Hepatocyte (in vitro differentiated cells): Measurements from ENCODE around the gene ZNF525. TPM values are rescaled to one million over a fixed set of nuclear protein-coding genes. Genes with fewer than 3 reads are reported as not detected.
"Not testable (repeated sequence)": the region's sequence is repeated elsewhere in the genome, so short reads cannot be mapped to it uniquely, and the experiment has no call there.

Experiments used
- DNase-seq: peaks from one replicate; pipeline ENCODE4 v3.0.0-alpha.2; 2016; ENCODE audit warnings: low spot score
- H2AFZ ChIP-seq: fragments of 200-600 bp; sonication (generic); 2 replicates; pipeline ENCODE4 v1.6.0; 2016; ENCODE audit warnings: antibody characterized with exemption, mild to moderate bottlenecking
- H3K27ac ChIP-seq: fragments of 200-600 bp; sonication (generic); 2 replicates; pipeline ENCODE4 v1.5.1; 2016; ENCODE audit warnings: mild to moderate bottlenecking
- H3K27me3 ChIP-seq: fragments of 200-600 bp; sonication (generic); 2 replicates; pipeline ENCODE4 v1.6.1; 2016
- H3K36me3 ChIP-seq: fragments of 200-600 bp; sonication (generic); replicated peaks from 2 replicates; pipeline ENCODE4 v1.5.1; 2016; ENCODE audit warnings: low read depth; ENCODE audit not compliant: insufficient read depth
- H3K4me1 ChIP-seq: fragments of 200-600 bp; sonication (generic); 2 replicates; pipeline ENCODE4 v1.5.1; 2016; ENCODE audit warnings: mild to moderate bottlenecking, moderate library complexity; ENCODE audit not compliant: insufficient read depth
- H3K4me2 ChIP-seq: fragments of 200-600 bp; sonication (generic); 2 replicates; pipeline ENCODE4 v1.6.0; 2016
- H3K4me3 ChIP-seq: fragments of 200-600 bp; sonication (generic); 2 replicates; pipeline ENCODE4 v1.5.1; 2016; ENCODE audit warnings: mild to moderate bottlenecking
- H3K79me2 ChIP-seq: fragments of 200-600 bp; sonication (generic); 2 replicates; pipeline ENCODE4 v1.6.0; 2017; ENCODE audit warnings: mild to moderate bottlenecking
- H3K9me2 ChIP-seq: fragments of 200-600 bp; sonication (generic); replicated peaks from 2 replicates; pipeline ENCODE4 v1.6.0; 2017; ENCODE audit warnings: mild to moderate bottlenecking; ENCODE audit not compliant: insufficient read depth
- H3K9me3 ChIP-seq: fragments of 200-600 bp; sonication (generic); 2 replicates; pipeline ENCODE4 v1.5.1; 2016; ENCODE audit warnings: low read depth, mild to moderate bottlenecking
- H4K20me1 ChIP-seq: fragments of 200-600 bp; sonication (generic); 2 replicates; pipeline ENCODE4 v1.6.0; 2016; ENCODE audit warnings: mild to moderate bottlenecking; ENCODE audit not compliant: insufficient read depth, poor library complexity, severe bottlenecking
- EZH2 ChIP-seq: fragments of 200-600 bp; sonication (generic); IDR thresholded peaks from 2 replicates; pipeline ENCODE4 v1.6.1; 2016; ENCODE audit warnings: antibody characterized with exemption, mild to moderate bottlenecking, borderline replicate concordance
- EZH2phosphoT487 ChIP-seq: fragments of 200-600 bp; sonication (generic); IDR thresholded peaks from one replicate; pipeline ENCODE4 v1.6.1; 2018; ENCODE audit warnings: antibody characterized with exemption, mild to moderate bottlenecking, low read depth, moderate library complexity; ENCODE audit not compliant: unreplicated experiment, severe bottlenecking
- WGBS: methylation state at CpG from one replicate; pipeline ENCODE4 v1.1.6; 2016; ENCODE audit warnings: low lambda C conversion rate; ENCODE audit errors: missing lambda C conversion rate; 5-methylcytosine and 5-hydroxymethylcytosine counted together
- polyA plus RNA-seq: library from polyadenylated mRNA; unstranded; fragments of >200 nt; fragmentation: Nextera tagmentation; extraction: Ambion mirVana; gene quantifications from 2 replicates; pipeline ENCODE4 v1.2.1, GENCODE V29; 2016
- total RNA-seq: library from RNA; depleted of rRNA; stranded (reverse); fragments of >200 nt; gene quantifications from 2 replicates; pipeline ENCODE4 v1.2.3, GENCODE V29; 2014
- TF ChIP-seq, protein P1 (sequence below): fragments of 200-600 bp; sonication (generic); IDR thresholded peaks from 2 replicates; pipeline ENCODE4 v1.5.1; 2016; ENCODE audit warnings: antibody characterized with exemption, mild to moderate bottlenecking; ENCODE audit not compliant: poor library complexity

ZNF525 gene
- total and polyA plus RNA-seq, 2 experiments from 2014 or later: 3.8 to 12.2 TPM

GRCh38 chr19:53394974-53395839 lies 29.7 kb downstream of the ZNF525 start, which contains the start of gene ZNF765:
ZNF765 (plus strand) TSS chr19:53395149; CDS start chr19:53398016, 2,867 bp downstream.
- Histone ChIP-seq H3K79me2 (peaks cover 35% of the 10 kb centered on the region), H3K27ac (peak within 1 kb of the TSS; percentile 96), H3K9me3 (no peaks in the 10 kb centered on the region), H3K27me3 (no peaks in the 10 kb centered on the region), H3K36me3 (no peaks in the 10 kb centered on the region), H2AFZ (peak within 1 kb of the TSS; percentile 92), H4K20me1 (no peaks in the 10 kb centered on the region), H3K9me2 (no peaks in the 10 kb centered on the region), H3K4me1 (peaks cover 13% of the 10 kb centered on the region), H3K4me2 (peak within 1 kb of the TSS; percentile 97), H3K4me3 (peak within 1 kb of the TSS; percentile 99)
- TF ChIP-seq EZH2phosphoT487 (no peak), EZH2 (no peak)
- TF ChIP-seq, protein P1, sequence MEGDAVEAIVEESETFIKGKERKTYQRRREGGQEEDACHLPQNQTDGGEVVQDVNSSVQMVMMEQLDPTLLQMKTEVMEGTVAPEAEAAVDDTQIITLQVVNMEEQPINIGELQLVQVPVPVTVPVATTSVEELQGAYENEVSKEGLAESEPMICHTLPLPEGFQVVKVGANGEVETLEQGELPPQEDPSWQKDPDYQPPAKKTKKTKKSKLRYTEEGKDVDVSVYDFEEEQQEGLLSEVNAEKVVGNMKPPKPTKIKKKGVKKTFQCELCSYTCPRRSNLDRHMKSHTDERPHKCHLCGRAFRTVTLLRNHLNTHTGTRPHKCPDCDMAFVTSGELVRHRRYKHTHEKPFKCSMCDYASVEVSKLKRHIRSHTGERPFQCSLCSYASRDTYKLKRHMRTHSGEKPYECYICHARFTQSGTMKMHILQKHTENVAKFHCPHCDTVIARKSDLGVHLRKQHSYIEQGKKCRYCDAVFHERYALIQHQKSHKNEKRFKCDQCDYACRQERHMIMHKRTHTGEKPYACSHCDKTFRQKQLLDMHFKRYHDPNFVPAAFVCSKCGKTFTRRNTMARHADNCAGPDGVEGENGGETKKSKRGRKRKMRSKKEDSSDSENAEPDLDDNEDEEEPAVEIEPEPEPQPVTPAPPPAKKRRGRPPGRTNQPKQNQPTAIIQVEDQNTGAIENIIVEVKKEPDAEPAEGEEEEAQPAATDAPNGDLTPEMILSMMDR: peak; percentile 48
- WGBS: under 1% methylated on average over 47 of the region's 58 CpGs
- DNase-seq: peak; percentile 98

- peak overlapping the region; percentile 97 for H3K4me2 ChIP-seq
- not testable (repeated sequence) for H3K27me3 ChIP-seq, H3K9me2 ChIP-seq, DNase-seq, H4K20me1 ChIP-seq, H3K36me3 ChIP-seq, H3K9me3 ChIP-seq
- peak overlapping the region; percentile 99 for H3K4me3 ChIP-seq
- WGBS: 1% methylated on average over 9 of the region's 9 CpGs
- peak overlapping the region; percentile 96 for H3K27ac ChIP-seq
- H3K4me1 ChIP-seq: peaks cover 13% of the 10 kb centered on the region
- H3K79me2 ChIP-seq: peaks cover 36% of the 10 kb centered on the region
- H2AFZ ChIP-seq: peak overlapping the region; percentile 92
Measured at GRCh38 chr19:53395840-53396524, 30.5 kb downstream of the ZNF525 start.

GRCh38 chr19:53396525-53396868 lies 31.0 kb downstream of the ZNF525 start:
- Histone ChIP-seq H3K9me2 (no peaks in the 10 kb centered on the region), H4K20me1 (no peaks in the 10 kb centered on the region), H3K36me3 (no peaks in the 10 kb centered on the region), H2AFZ (no peak overlapping the region), H3K27me3 (no peaks in the 10 kb centered on the region), H3K4me3 (peak overlapping the region; percentile 2), H3K79me2 (peaks cover 36% of the 10 kb centered on the region), H3K4me2 (peak overlapping the region; percentile 97), H3K4me1 (peaks cover 13% of the 10 kb centered on the region), H3K27ac (no peak overlapping the region), H3K9me3 (no peaks in the 10 kb centered on the region)
- no peak for DNase-seq
- TF ChIP-seq EZH2phosphoT487 (no peak), EZH2 (no peak)
- TF ChIP-seq, protein P1: no peak
- 0% methylated on average over 1 of the region's 1 CpG for WGBS

DNA sequence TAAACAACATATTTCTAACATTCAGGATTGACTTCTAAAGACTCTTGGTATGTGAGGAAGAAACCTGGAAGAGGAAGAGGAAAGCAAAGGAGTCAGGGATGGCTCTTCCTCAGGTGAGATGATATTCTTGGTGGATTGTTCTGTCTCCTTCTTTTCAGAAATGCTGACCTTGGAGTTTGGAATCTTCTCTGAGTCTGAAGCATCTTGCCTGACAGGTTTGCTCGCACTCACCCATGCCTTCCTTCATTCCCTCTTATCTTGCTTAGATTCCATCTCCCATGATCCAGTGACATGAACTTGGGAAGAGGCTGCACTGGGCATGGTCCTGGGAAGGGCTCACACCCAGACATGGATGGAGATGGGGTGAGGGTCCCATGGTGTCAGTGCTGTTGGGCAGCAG lies 32.4 kb downstream of the ZNF525 start:
- not testable (repeated sequence) for H3K9me2 ChIP-seq, H3K9me3 ChIP-seq, H2AFZ ChIP-seq, H4K20me1 ChIP-seq, H3K27ac ChIP-seq, H3K4me3 ChIP-seq, H3K36me3 ChIP-seq, H3K27me3 ChIP-seq, H3K4me2 ChIP-seq, DNase-seq
- 83% methylated on average over 1 of the region's 1 CpG for WGBS
- Histone ChIP-seq H3K4me1 (peaks cover 13% of the 10 kb centered on the region), H3K79me2 (peaks cover 36% of the 10 kb centered on the region)
